Naive thymus-derived CD4-positive, alpha-beta T cell (primary cell): ENCODE results near the gene BCCIP. TPM values are rescaled to one million over a fixed set of nuclear protein-coding genes. Genes with fewer than 3 reads are reported as not detected.

Experiments
- ATAC-seq: fragments of 150-1000 bp; cut with Tn5 transposase; 2 replicates; pipeline ENCODE4 v1.10.0; 2021; ENCODE audit warnings: mild to moderate bottlenecking, moderate library complexity
- CTCF ChIA-PET: fragments of 350-600 bp; sonication (Branson Sonifier 250); formaldehyde crosslinking; loops from one replicate; lab custom pipeline; 2021; ENCODE audit warnings: antibody characterized with exemption; lab: Charles Lee
- POLR2A ChIA-PET: fragments of 350-600 bp; sonication (Branson Sonifier 250); formaldehyde crosslinking; loops from one replicate; lab custom pipeline; 2021; ENCODE audit warnings: antibody characterized with exemption, inconsistent platforms; lab: Charles Lee
- DNase-seq, 9 donors: peaks; one replicate each; pipeline versions ENCODE4 v3.0.0 to v3.0.0-alpha.2; 2020 to 2022; ENCODE audit warnings: mixed read lengths in 1 of 9
- H3K27ac ChIP-seq: one replicate; pipeline ENCODE4 v1.7.0; 2013; ENCODE audit warnings: mild to moderate bottlenecking, low read depth, low read length, moderate library complexity
- H3K27me3 ChIP-seq, 2 donors: one replicate each; pipeline ENCODE4 v1.7.0; 2013; ENCODE audit warnings: low read length in 2 of 2, mild to moderate bottlenecking in 2 of 2, moderate library complexity in 2 of 2; ENCODE audit not compliant: control insufficient read depth in 2 of 2, insufficient read depth in 2 of 2
- H3K36me3 ChIP-seq, 3 experiments: 1 replicate in 2 of 3; 2 replicates in 1 of 3; pipeline ENCODE4 v1.7.0; 2013; ENCODE audit warnings: low read length in 3 of 3, mild to moderate bottlenecking in 3 of 3, moderate library complexity in 1 of 3; ENCODE audit not compliant: insufficient read depth in 3 of 3, control insufficient read depth in 2 of 3
- H3K4me1 ChIP-seq, 2 donors: one replicate each; pipeline ENCODE4 v1.7.0; 2013; ENCODE audit warnings: low read length in 2 of 2, mild to moderate bottlenecking in 2 of 2, moderate library complexity in 1 of 2; ENCODE audit not compliant: control insufficient read depth in 2 of 2, insufficient read depth in 2 of 2
- H3K4me3 ChIP-seq: 2 replicates; pipeline ENCODE4 v1.7.0; 2013; ENCODE audit warnings: mild to moderate bottlenecking, low read length
- H3K9me3 ChIP-seq, 3 experiments: 1 replicate in 2 of 3; 2 replicates in 1 of 3; pipeline ENCODE4 v1.7.0; 2013; ENCODE audit warnings: low read length in 3 of 3; ENCODE audit not compliant: control insufficient read depth in 2 of 3
- H3K27ac Mint-ChIP-seq, 9 donors: one replicate each; pipeline ENCODE4 v1.8.0; 2020 to 2022; ENCODE audit warnings: mixed read lengths in 9 of 9, mild to moderate bottlenecking in 8 of 9, moderate library complexity in 5 of 9, inconsistent platforms in 2 of 9
- H3K27me3 Mint-ChIP-seq, 5 donors: one replicate each; pipeline ENCODE4 v1.8.0; 2021 to 2022; ENCODE audit warnings: mixed read lengths in 5 of 5, mild to moderate bottlenecking in 1 of 5
- H3K36me3 Mint-ChIP-seq, 5 donors: one replicate each; pipeline ENCODE4 v1.8.0; 2020 to 2022; ENCODE audit warnings: mixed read lengths in 5 of 5, mild to moderate bottlenecking in 3 of 5, inconsistent platforms in 1 of 5
- H3K4me1 Mint-ChIP-seq, 7 donors: one replicate each; pipeline ENCODE4 v1.8.0; 2020 to 2022; ENCODE audit warnings: mixed read lengths in 7 of 7, mild to moderate bottlenecking in 3 of 7, inconsistent platforms in 1 of 7
- H3K4me3 Mint-ChIP-seq, 10 donors: one replicate each; pipeline ENCODE4 v1.8.0; 2020 to 2022; ENCODE audit warnings: mild to moderate bottlenecking in 10 of 10, mixed read lengths in 10 of 10, moderate library complexity in 6 of 10, inconsistent platforms in 2 of 10
- H3K9me3 Mint-ChIP-seq, 11 donors: one replicate each; pipeline ENCODE4 v1.8.0; 2020 to 2022; ENCODE audit warnings: mixed read lengths in 11 of 11, mild to moderate bottlenecking in 4 of 11, inconsistent platforms in 1 of 11, moderate library complexity in 1 of 11
- intact Hi-C, 2 donors: fragments of 100-400 bp; cut with micrococcal nuclease; formaldehyde crosslinking; loops; one replicate each; pipeline ENCODE4 v1.15.1; 2023
- polyA plus RNA-seq, 2 donors: library from polyadenylated mRNA; unstranded; fragments of 300-500 nt; fragmentation: Illumina TruSeq; gene quantifications; one replicate each; pipeline ENCODE4 v1.2.3, GENCODE V29; 2021
- total RNA-seq, 6 experiments: library from RNA in 5 of 6; stranded (reverse) in 5 of 6; gene quantifications; 1 replicate in 5 of 6; 2 replicates in 1 of 6; pipeline ENCODE4 v1.2.3 and lab custom pipeline; 2021 to 2026

Gene BCCIP
- total and polyA plus RNA-seq, 7 experiments from 2014 or later, result 31.3 to 105 (median 48.8) TPM

- ATAC-seq (no peak), DNase-seq (no peak)
- H3K36me3 ChIP-seq, result no peaks in the 10 kb centered on the region
- no peaks in the 10 kb centered on the region for H3K27me3 ChIP-seq
- Mint-ChIP-seq H3K9me3 (peaks cover 0 to 16% (median 8%) of the 10 kb centered on the region in 11 donors), H3K4me3 (no peak overlapping the region), H3K27ac (no peak overlapping the region), H3K27me3 (no peaks in the 10 kb centered on the region), H3K4me1 (peaks cover 0 to 4% (median 0%) of the 10 kb centered on the region in 7 donors), H3K36me3 (peaks cover 6 to 64% (median 50%) of the 10 kb centered on the region in 5 donors)
- intact Hi-C loops, result no loop called here
- H3K9me3 ChIP-seq, result peaks cover 0 to 10% (median 0%) of the 10 kb centered on the region in 3 experiments
- CTCF ChIA-PET, result no interaction called here
- no peak overlapping the region for H3K27ac ChIP-seq
- H3K4me1 ChIP-seq, result no peaks in the 10 kb centered on the region
- H3K4me3 ChIP-seq, result no peak overlapping the region
- POLR2A ChIA-PET, result no interaction called here
Observed at GRCh38 chr10:125878957-125879835, 55.9 kb downstream of the BCCIP start.

GRCh38 chr10:125880719-125881118 is 57.4 kb downstream of the BCCIP start:
- CTCF ChIA-PET, result no interaction called here
- Histone ChIP-seq H3K9me3 (peaks cover 0 to 9% (median 0%) of the 10 kb centered on the region in 3 experiments), H3K27ac (no peak overlapping the region), H3K36me3 (no peaks in the 10 kb centered on the region), H3K4me1 (no peaks in the 10 kb centered on the region), H3K27me3 (no peaks in the 10 kb centered on the region), H3K4me3 (no peak overlapping the region)
- Mint-ChIP-seq H3K27me3 (no peaks in the 10 kb centered on the region), H3K27ac (no peak overlapping the region), H3K36me3 (peaks cover 6 to 51% (median 38%) of the 10 kb centered on the region in 5 donors), H3K4me3 (no peak overlapping the region), H3K9me3 (peaks cover 0 to 13% (median 6%) of the 10 kb centered on the region in 11 donors), H3K4me1 (peaks cover 0 to 4% (median 0%) of the 10 kb centered on the region in 7 donors)
- intact Hi-C loops, result no loop called here
- DNase-seq (no peak), ATAC-seq (no peak)
- POLR2A ChIA-PET, result no interaction called here

- H3K9me3 Mint-ChIP-seq, result peaks cover 0 to 10% (median 4%) of the 10 kb centered on the region in 11 donors
- CTCF ChIA-PET, result interaction anchor here (1.5 kb wide), 1 partner anchor 9 kb away, joined by 3 read pairs; no protein-coding TSS in a partner anchor
- no peak within 1 kb of the TSS for H3K27ac Mint-ChIP-seq
Observed at GRCh38 chr10:125881192-125881591, 57.8 kb downstream of the BCCIP start, which contains the start of gene DHX32. Gene DHX32 (minus strand): TSS chr10:125881292. CDS start chr10:125880824, 468 bp downstream.

GRCh38 chr10:125882596-125882995 is 59.2 kb downstream of the BCCIP start:
- no peaks in the 10 kb centered on the region for H3K36me3 ChIP-seq
- peaks cover 0 to 3% (median 0%) of the 10 kb centered on the region in 11 donors for H3K9me3 Mint-ChIP-seq
- CTCF ChIA-PET, result interaction anchor here (1.5 kb wide), 1 partner anchor 11 kb away, joined by 3 read pairs; no protein-coding TSS in a partner anchor
- no peaks in the 10 kb centered on the region for H3K27me3 Mint-ChIP-seq
- H3K4me3 Mint-ChIP-seq, result no peak overlapping the region
- no peaks in the 10 kb centered on the region for H3K27me3 ChIP-seq
- intact Hi-C loops, result no loop called here
- no peak overlapping the region for H3K4me3 ChIP-seq
- no peak overlapping the region for H3K27ac ChIP-seq
- peaks cover 0 to 4% (median 0%) of the 10 kb centered on the region in 7 donors for H3K4me1 Mint-ChIP-seq
- POLR2A ChIA-PET, result interaction anchor here (0.6 to 0.7 kb wide), 2 partner anchors 15 to 85 kb away, joined by 3 read pairs; no protein-coding TSS in a partner anchor
- H3K27ac Mint-ChIP-seq, result no peak overlapping the region
- no peak for DNase-seq
- peaks cover 2 to 38% (median 27%) of the 10 kb centered on the region in 5 donors for H3K36me3 Mint-ChIP-seq
- no peaks in the 10 kb centered on the region for H3K9me3 ChIP-seq
- no peaks in the 10 kb centered on the region for H3K4me1 ChIP-seq
- ATAC-seq, result no peak

More at GRCh38 chr10:125881192-125881591, 57.8 kb downstream of the BCCIP start, which contains the start of gene DHX32:
- ATAC-seq (no peak), DNase-seq (no peak)
- H3K36me3 Mint-ChIP-seq, result peaks cover 6 to 47% (median 34%) of the 10 kb centered on the region in 5 donors
- Histone ChIP-seq H3K27ac (no peak within 1 kb of the TSS), H3K9me3 (peaks cover 0 to 4% (median 0%) of the 10 kb centered on the region in 3 experiments), H3K27me3 (no peaks in the 10 kb centered on the region), H3K4me3 (no peak within 1 kb of the TSS), H3K36me3 (no peaks in the 10 kb centered on the region), H3K4me1 (no peaks in the 10 kb centered on the region)
- H3K27me3 Mint-ChIP-seq, result no peaks in the 10 kb centered on the region
- no peak within 1 kb of the TSS for H3K4me3 Mint-ChIP-seq
- intact Hi-C loops, result no loop called here
- peaks cover 0 to 4% (median 0%) of the 10 kb centered on the region in 7 donors for H3K4me1 Mint-ChIP-seq
- POLR2A ChIA-PET, result no interaction called here

GRCh38 chr10:125883211-125883610 is 59.9 kb downstream of the BCCIP start:
- CTCF ChIA-PET, result no interaction called here
- no peak overlapping the region for H3K27ac Mint-ChIP-seq
- peaks cover 0 to 4% (median 0%) of the 10 kb centered on the region in 7 donors for H3K4me1 Mint-ChIP-seq
- Histone ChIP-seq H3K36me3 (no peaks in the 10 kb centered on the region), H3K27ac (no peak overlapping the region), H3K9me3 (no peaks in the 10 kb centered on the region), H3K4me3 (no peak overlapping the region), H3K27me3 (no peaks in the 10 kb centered on the region), H3K4me1 (no peaks in the 10 kb centered on the region)
- peaks cover 2 to 32% (median 20%) of the 10 kb centered on the region in 5 donors for H3K36me3 Mint-ChIP-seq
- peaks cover 0 to 1% (median 0%) of the 10 kb centered on the region in 11 donors for H3K9me3 Mint-ChIP-seq
- intact Hi-C loops, result no loop called here
- ATAC-seq, result no peak
- no peaks in the 10 kb centered on the region for H3K27me3 Mint-ChIP-seq
- POLR2A ChIA-PET, result no interaction called here
- no peak overlapping the region for H3K4me3 Mint-ChIP-seq
- DNase-seq, result no peak
